HG03558 (cell line): ENCODE measurements around the gene SLC22A6.
"Not testable (repeated sequence)": the region's sequence is repeated elsewhere in the genome, so short reads cannot be mapped to it uniquely, and the experiment has no call there.

Source experiments
- ATAC-seq: cut with Tn5 transposase; IDR thresholded peaks from one replicate; pipeline ENCODE4 v1.9.1; 2021; ENCODE audit warnings: moderate number of reproducible peaks; ENCODE audit not compliant: unreplicated experiment; ENCODE audit errors: extremely low read depth

Gene SLC22A6

GRCh38 chr11:62994775-62995174 lies 10.0 kb upstream of the SLC22A6 start:
- ATAC-seq, result no peak

- ATAC-seq, result no peak
Observed at GRCh38 chr11:62988276-62988675, 3.5 kb upstream of the SLC22A6 start.

- ATAC-seq, result no peak
Observed at GRCh38 chr11:62985041-62985750, 429 bp upstream of the SLC22A6 start.

DNA sequence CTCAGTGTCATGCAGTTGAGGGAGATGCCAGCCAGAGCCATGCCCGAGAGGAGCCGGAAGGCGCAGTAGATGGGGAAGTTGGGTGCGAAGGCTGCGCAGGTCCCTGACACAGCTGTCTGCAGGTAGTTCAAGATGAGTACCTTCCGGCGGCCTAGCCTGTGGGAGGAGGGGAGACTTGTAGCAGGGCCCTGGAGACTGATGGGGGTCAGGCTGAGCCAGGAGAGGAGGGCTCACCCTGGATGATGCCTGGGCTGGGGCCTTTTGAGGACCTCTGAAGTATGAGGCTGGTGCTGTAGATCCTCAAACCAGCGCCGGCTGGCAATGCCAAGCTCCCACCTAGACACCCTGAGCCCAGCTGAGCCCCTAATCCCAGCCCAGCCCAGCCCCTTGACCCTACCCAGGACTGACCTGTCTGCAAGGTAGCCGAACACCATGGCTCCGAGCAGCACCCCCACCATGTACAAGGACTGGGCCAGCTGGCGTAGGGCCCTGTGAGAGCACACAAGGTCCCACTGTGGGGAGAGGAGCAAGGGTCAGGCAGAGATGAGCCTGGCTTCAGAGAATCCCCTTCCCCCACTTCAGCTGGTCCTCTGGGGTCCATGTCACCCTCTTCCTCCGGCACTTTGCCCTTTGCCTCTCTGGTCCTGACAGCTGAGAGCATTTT lies 1.1 kb downstream of the SLC22A6 start:
- ATAC-seq, result no peak

DNA sequence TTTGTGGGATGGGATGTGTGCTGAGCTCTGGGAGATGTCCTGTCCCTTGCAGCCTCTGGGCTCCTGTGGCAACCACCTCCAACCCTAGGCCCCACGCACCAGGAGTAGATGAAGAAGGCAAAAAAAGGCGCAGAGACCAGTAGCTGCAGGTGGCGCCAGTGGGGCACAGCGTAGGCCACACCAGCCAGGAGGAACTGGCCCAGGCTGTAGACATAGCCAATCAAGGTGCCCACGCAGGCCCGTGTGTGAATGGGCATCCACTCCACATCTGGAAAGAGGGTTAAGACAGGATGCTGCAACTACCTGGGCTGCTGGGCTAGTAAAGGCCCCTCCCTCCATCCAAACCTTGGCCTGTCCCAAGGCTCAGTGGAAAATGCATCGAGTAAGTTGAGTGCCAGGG lies 3.0 kb downstream of the SLC22A6 start:
- ATAC-seq, result no peak

DNA sequence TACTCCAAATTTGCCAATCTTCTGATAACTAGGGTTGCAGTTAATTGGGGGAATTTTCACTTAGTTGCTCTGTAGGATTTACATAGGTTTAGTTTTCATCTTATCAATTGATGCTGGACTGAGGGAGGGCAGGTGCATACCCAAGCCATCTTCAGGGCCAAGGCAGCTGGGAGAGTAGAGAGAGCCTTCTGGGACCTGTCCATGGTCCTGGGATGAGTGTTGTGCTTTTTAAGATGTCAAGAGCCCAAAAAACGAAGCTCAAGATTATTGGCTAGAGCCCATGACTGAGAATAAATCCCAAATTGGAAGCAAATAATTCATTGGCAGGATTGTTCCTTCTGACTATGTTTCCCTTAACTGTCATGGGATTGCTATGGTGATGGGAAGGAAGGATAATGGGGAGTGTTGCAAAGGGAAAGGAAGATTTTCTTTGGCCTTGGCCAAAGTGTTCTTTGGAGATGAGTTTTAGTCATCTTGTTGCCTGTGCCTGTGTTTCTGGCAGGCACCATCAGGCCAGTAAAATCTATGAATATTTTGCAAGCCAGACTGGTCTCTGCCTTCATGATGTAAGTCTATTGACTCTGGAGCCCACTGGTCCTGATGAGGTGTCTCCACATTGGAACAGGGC lies 4.5 kb downstream of the SLC22A6 start:
- no peak for ATAC-seq

DNA sequence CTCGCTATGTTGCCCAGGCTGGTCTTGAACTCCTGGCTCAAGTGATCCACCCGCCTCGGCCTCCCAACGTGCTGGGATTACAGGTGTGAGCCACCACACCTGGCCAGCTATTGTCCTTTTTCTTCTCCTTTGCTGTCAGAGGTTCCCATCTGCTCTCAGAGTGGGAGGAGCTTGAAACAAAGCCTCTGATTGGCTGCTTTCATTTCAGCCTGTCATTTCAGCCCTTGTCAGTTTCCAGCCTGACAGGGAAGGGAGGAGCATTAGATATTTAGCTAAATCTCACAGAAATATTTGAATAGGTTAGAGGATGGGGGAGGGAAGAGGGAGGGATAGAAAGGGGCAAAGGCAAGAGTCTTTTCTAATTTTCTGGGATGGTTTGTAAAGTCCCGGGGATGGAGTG lies 8.7 kb downstream of the SLC22A6 start:
- ATAC-seq, result no peak

DNA sequence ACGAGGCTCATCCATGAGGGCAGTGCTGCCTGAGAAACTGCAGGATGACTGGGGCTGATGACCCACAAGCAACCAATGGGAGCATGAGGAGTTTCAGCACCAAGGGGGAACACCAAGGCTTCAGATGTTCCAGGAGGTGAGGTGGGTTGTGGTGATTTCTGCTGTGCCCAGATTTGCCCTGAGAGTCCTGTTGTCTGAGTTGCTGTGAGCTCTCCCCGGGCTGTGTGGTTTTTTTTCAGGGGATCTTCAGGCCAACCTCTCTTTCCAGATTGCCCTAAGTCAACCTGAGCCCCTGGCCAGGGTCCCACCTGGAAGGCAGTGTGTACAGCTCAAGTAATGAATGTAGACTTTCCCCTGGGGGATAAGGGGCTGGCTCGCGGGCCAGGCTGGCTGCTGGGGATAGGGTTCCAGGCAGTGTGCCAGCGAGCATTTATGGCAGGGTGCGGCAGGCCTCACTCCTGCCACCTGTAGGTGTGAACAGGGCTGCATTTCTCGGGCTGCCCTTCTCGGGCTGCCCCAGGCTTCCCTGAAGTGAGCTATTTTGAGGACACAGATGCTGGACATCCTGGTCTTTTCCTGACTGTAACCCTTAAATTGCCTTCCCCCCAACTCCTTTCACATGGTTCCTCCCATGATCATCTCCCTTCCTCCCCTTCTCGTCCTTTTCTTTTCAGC lies 9.8 kb downstream of the SLC22A6 start:
- no peak for ATAC-seq

DNA sequence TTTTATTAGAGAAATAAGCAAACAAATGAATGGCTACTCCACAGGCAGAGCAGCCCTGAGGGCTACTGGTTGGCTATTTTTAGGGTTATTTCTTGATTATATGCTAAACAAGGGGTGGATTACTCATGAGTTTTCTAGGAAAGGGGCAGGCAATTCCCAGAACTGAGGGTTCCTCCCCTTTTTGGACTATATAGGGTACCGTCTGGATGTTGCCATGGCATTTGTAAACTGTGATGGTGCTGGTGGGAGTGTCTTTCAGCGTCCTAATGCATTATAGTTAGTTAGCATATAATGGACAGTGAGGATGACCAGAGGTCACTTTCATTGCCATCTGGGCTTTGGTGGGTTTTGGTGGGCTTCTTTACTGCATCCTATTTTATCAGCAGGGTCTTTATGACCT lies 19.2 kb downstream of the SLC22A6 start:
- no peak for ATAC-seq

DNA sequence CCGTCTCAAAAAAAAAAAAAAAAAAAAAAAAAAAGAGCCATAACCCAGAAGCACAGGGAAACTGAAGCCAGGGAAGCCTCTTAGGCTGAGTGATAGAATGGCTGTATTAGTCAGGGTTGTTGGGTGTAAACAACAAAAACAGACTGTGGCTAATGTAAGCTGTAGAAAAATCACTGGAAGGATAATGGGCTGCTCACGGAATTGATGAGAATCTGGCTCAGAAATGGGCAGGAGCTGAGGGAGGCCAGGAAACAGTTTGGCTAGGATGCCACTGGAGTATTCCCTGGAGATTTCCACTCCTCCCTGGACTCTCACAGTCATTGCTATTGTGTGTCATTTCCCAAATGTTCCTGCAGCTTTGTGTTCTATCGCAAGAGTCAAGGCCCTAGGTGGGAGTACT lies 22.4 kb downstream of the SLC22A6 start:
- no peak for ATAC-seq

DNA sequence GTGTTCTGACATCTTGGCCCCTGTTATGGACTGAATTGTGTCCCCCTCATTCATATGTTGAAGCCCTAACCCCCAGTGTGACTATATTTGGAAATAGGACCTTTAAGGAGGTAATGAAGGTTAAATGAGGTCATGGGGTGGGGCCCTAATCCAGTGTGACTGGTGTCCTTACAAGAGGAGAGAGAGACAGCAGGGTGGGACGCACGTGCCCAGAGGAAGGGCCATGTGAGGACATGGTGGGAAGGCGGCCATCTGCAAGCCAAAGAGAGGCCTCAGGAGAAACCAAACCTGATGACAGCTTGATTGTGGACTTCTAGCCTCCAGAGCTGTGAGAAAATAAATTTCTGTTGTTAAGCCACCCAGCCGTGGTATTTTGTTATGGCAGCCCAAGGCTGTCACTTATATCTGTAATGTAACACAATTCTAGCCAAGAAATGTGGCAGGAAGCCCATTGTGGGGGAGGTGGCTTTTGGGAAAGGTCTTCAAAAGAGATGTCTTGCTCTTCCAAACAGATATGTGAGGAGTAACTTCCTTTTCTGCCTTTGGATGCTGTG lies 23.7 kb downstream of the SLC22A6 start:
- no peak for ATAC-seq

DNA sequence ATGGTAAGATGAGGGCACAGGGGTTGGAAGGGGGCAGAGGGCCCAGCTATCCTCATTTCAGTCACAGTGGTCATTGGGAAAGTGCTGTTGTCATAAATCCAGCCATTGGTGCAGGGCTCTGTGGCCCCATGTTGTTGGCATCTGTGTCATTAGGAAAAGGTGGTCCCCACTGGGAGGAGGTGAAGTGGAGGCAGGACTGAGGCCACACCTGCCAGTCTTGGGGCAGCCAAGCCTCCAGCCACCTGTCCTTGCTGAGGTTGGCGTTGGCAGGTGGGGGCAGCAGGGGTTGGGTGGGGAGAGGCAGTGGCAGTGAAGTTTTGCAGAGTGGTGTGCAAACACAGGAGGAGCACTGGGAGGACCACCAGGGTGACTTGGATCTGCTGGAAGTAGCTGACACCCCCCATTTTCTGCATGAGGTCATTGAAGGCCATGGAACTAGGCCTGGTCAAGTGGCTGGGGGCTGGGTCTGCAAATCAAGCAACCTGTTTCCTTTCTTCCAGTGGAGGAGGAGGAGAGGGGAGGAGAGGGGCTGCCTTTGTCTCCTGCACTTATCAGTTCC lies 25.3 kb downstream of the SLC22A6 start:
- ATAC-seq, result no peak

DNA sequence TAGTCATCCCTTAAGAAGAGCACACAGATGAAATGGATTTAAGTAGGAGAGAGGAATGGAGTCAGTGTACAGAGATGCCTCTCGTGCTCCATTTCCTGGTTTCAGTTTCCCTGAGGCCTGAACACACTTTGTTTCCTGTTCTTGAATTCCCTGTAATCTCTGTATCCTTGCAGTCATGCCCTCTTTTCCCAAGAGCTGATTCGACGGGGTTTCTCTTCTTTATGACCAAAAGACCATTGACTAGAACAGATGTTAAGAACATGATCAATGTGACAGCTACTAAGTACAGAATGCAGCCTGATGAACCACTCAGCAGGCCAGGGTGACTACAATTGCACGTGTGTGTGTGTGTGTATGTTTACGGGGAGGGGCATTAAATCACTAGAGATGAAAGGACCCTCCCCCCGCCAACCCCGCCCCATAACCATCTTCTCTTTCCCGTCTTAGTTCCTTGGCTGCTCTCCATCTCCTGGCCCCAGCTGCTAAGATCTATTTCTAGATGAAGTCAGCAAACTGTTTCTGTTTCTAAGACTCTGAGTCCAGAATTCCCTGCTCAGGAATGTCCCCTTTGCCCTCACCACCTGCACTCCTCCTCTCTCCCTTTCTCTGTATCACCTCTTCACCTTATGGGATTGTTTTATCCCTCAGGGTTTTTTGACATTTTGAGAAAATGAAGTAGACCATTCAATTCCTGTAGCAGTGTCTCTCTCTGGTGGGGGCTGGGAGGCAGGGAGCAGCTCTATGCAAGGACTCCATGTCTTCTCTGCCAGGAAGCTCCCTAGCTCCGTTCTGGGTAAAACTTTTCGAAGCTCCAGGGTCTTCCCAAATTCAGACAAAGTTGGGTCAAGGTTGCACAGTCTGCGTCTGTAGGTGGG lies 26.0 kb downstream of the SLC22A6 start:
- no peak for ATAC-seq

DNA sequence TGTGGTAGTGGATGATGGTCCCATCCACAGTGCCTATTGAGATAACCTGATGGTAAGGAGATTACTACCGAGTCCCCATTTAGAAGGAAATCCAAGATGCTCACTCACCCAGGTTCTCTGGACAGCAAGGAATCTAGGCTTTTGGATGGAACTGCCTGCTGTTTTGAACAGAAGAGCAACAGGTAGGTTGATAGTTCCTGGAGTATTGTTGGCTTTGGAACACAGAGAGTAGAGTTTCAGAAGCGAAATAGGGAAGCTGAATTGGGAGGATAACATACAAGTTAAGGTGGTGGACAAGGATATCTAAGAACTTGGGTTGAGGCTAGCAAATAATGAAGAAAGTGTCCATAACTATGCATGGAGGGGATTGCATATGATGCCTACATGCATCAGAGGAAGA lies 27.6 kb downstream of the SLC22A6 start:
- no peak for ATAC-seq

GRCh38 chr11:62954478-62954877 lies 30.3 kb downstream of the SLC22A6 start:
- ATAC-seq, result no peak

DNA sequence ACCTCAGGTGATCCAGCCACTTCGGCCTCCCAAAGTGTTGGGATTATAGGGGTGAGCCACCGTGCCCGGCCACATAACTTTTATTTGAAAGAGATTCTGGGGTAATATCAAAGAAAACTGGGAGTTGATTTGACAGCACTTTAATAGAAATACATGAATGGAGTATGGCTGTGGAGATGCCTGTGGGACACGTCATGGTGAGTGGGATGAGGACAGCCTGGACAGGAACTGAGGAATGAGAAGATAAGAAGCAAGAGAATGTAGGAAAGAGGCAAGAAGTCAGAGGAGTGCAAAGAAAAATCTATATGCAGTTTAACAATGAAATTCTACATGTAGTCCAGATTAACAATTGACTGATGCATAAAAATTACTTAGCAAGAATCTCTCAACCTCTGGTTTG lies 31.0 kb downstream of the SLC22A6 start:
- ATAC-seq, result no peak

- no peak for ATAC-seq
Observed at GRCh38 chr11:62948765-62949320, 35.9 kb downstream of the SLC22A6 start.

DNA sequence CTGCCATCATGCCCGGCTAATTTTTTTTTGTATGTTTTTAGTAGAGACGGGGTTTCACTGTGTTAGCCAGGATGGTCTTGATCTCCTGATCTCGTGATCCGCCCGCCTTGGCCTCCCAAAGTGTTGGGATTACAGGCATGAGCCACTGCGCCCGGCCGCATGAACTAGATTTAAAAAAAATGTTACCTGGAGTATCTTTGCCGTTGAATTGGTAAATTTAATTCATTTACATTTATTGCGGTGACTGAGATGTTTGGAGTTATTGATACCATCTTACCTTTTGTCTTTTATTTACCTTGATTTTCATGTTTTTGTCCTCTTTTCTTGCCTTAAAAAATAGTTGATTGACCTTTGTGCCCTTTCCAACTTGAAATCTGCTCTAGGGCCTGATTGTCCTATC lies 39.2 kb downstream of the SLC22A6 start:
- ATAC-seq, result not testable (repeated sequence)

DNA sequence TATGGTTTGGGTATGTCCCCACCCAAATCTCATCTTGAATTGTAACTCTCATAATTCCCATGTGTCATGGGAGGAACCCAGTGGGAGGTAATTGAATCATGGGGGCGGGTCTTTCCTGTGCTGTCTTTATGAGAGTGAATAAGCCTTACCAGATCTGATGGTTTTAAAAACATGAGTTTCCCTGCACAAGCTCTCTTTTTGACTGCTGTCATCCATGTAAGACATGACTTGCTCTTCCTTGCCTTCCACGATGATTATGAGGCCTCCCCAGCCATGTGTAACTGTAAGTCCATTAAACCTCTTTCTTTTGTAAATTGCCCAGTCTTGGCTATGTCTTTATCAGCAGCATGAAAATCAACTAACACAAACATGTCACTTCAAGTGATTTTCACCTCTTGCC lies 47.2 kb downstream of the SLC22A6 start:
- not testable (repeated sequence) for ATAC-seq
